ENCODE measurements around the gene WDR46. TPM values are rescaled to one million over a fixed set of nuclear protein-coding genes. Genes with fewer than 3 reads are reported as not detected.
A peak's percentile ranks its signal among the peaks of the same experiment; 100 is the strongest.

The WDR46 gene
- total and polyA plus RNA-seq, 12 donors: 11.0 to 40.6 (median 17.8) TPM

- Histone ChIP-seq H3K4me1 (peaks cover 11 to 41% (median 37%) of the 10 kb centered on the region in 9 donors), H3K9me3 (no peaks in the 10 kb centered on the region), H3K27ac (peak overlapping the region; percentile 46 to 99 (median 98)), H3K36me3 (peaks cover 0 to 65% (median 17%) of the 10 kb centered on the region in 9 donors), H3K4me3 (peak overlapping the region; percentile 65 to 97 (median 80)), H3K27me3 (no peaks in the 10 kb centered on the region)
- no peak for TF ChIP-seq CTCF (IDR thresholded peaks at IDR 0.05)
- intact Hi-C loops (cut with DNase I): no loop called here
- 15 to 17% methylated on average over 16 of the region's 16 CpGs for WGBS, 2 donors
- ATAC-seq: peak in 2 of 8 donors; percentile 0
- DNase-seq: no peak
Observed at GRCh38 chr6:33297406-33297955, 8.4 kb upstream of the WDR46 start.

GRCh38 chr6:33296797-33297405 lies 7.9 kb upstream of the WDR46 start:
- intact Hi-C loops (cut with DNase I): no loop called here
- H3K36me3 ChIP-seq: peaks cover 0 to 65% (median 22%) of the 10 kb centered on the region in 9 donors
- H3K27me3 ChIP-seq: no peaks in the 10 kb centered on the region
- DNase-seq (no peak), ATAC-seq (no peak)
- H3K27ac ChIP-seq: peak overlapping the region in 9 of 10 donors; percentile 93 to 99 (median 98)
- no peaks in the 10 kb centered on the region for H3K9me3 ChIP-seq
- peak overlapping the region; percentile 65 to 97 (median 80) for H3K4me3 ChIP-seq
- H3K4me1 ChIP-seq: peaks cover 11 to 39% (median 35%) of the 10 kb centered on the region in 9 donors
- no peak for TF ChIP-seq CTCF (IDR thresholded peaks at IDR 0.05)
- 72 to 76% methylated on average over 12 of the region's 12 CpGs for WGBS, 2 donors

- intact Hi-C loops (cut with DNase I): no loop called here
- DNase-seq (no peak), ATAC-seq (no peak)
- H3K4me1 ChIP-seq: peaks cover 9 to 28% (median 25%) of the 10 kb centered on the region in 9 donors
- H3K27ac ChIP-seq: no peak overlapping the region
- 85 to 88% methylated on average over 15 of the region's 15 CpGs for WGBS, 2 donors
- H3K4me3 ChIP-seq: no peak overlapping the region
- TF ChIP-seq CTCF (IDR thresholded peaks at IDR 0.05): no peak
- no peaks in the 10 kb centered on the region for H3K27me3 ChIP-seq
- peaks cover 0 to 65% (median 33%) of the 10 kb centered on the region in 9 donors for H3K36me3 ChIP-seq
- no peaks in the 10 kb centered on the region for H3K9me3 ChIP-seq
Observed at GRCh38 chr6:33295621-33296369, 6.8 kb upstream of the WDR46 start.

- ATAC-seq (no peak), DNase-seq (no peak)
- 65 to 69% methylated on average over 10 of the region's 10 CpGs for WGBS, 2 donors
- intact Hi-C loops (cut with DNase I): no loop called here
- Histone ChIP-seq H3K36me3 (peaks cover 0 to 65% (median 34%) of the 10 kb centered on the region in 9 donors), H3K27ac (no peak overlapping the region), H3K4me3 (no peak overlapping the region), H3K4me1 (peaks cover 12 to 28% (median 26%) of the 10 kb centered on the region in 9 donors), H3K9me3 (no peaks in the 10 kb centered on the region), H3K27me3 (no peaks in the 10 kb centered on the region)
- no peak for TF ChIP-seq CTCF (IDR thresholded peaks at IDR 0.05)
Observed at GRCh38 chr6:33294086-33294823, 5.2 kb upstream of the WDR46 start.
